ENCODE data around the gene INAVA.

INAVA gene

GRCh38 chr1:200886594-200886993 lies 8.1 kb upstream of the INAVA start:
- no peak for DNase-seq (ENCODE audit: low read depth)
- TF ChIP-seq CTCF (conservative IDR thresholded peaks at IDR 0.05; ENCODE audit: control insufficient read depth, insufficient read depth, low read depth, low read length), result no peak
- no peak overlapping the region for H3K4me3 ChIP-seq (ENCODE audit: control insufficient read depth, low read depth, low read length)

GRCh38 chr1:200887036-200887435 lies 7.7 kb upstream of the INAVA start:
- H3K4me3 ChIP-seq (ENCODE audit: control insufficient read depth, low read depth, low read length), result no peak overlapping the region
- no peak for TF ChIP-seq CTCF (conservative IDR thresholded peaks at IDR 0.05; ENCODE audit: control insufficient read depth, insufficient read depth, low read depth, low read length)
- DNase-seq (ENCODE audit: low read depth), result no peak

GRCh38 chr1:200887772-200888348 lies 6.8 kb upstream of the INAVA start:
- no peak for DNase-seq (ENCODE audit: low read depth)
- TF ChIP-seq CTCF (conservative IDR thresholded peaks at IDR 0.05; ENCODE audit: control insufficient read depth, insufficient read depth, low read depth, low read length), result no peak
- no peak overlapping the region for H3K4me3 ChIP-seq (ENCODE audit: control insufficient read depth, low read depth, low read length)

GRCh38 chr1:200888349-200888838 lies 6.3 kb upstream of the INAVA start:
- TF ChIP-seq CTCF (conservative IDR thresholded peaks at IDR 0.05; ENCODE audit: control insufficient read depth, insufficient read depth, low read depth, low read length), result no peak
- no peak overlapping the region for H3K4me3 ChIP-seq (ENCODE audit: control insufficient read depth, low read depth, low read length)
- DNase-seq (ENCODE audit: low read depth), result no peak

- H3K4me3 ChIP-seq (ENCODE audit: control insufficient read depth, low read depth, low read length), result no peak overlapping the region
- no peak for TF ChIP-seq CTCF (conservative IDR thresholded peaks at IDR 0.05; ENCODE audit: control insufficient read depth, insufficient read depth, low read depth, low read length)
- DNase-seq (ENCODE audit: low read depth), result no peak
These were observed 5.1 kb upstream of the INAVA start for GRCh38 chr1:200889571-200889970.

GRCh38 chr1:200890027-200890426 lies 4.7 kb upstream of the INAVA start:
- DNase-seq (ENCODE audit: low read depth), result no peak
- no peak overlapping the region for H3K4me3 ChIP-seq (ENCODE audit: control insufficient read depth, low read depth, low read length)
- no peak for TF ChIP-seq CTCF (conservative IDR thresholded peaks at IDR 0.05; ENCODE audit: control insufficient read depth, insufficient read depth, low read depth, low read length)
